Transverse colon (tissue), 4 donors: ENCODE data around the gene CIRBP. TPM values are rescaled to one million over a fixed set of nuclear protein-coding genes. Genes with fewer than 3 reads are reported as not detected.

Experiments
- DNase-seq: peaks from one replicate; pipeline ENCODE4 v3.0.0-alpha.2; 2019
- H3K27ac ChIP-seq, 4 donors: fragments of 200-600 bp; sonication (generic); 2 replicates each; pipeline ENCODE4 v1.5.1; 2016 to 2018; ENCODE audit warnings: inconsistent platforms in 4 of 4
- H3K27me3 ChIP-seq: fragments of 200-600 bp; sonication (generic); 2 replicates; pipeline ENCODE4 v1.5.1; 2017; ENCODE audit warnings: inconsistent platforms
- H3K36me3 ChIP-seq, 4 donors: fragments of 200-600 bp; sonication (generic); 2 replicates each; pipeline ENCODE4 v1.5.1; 2017 to 2019; ENCODE audit warnings: inconsistent platforms in 4 of 4
- H3K4me1 ChIP-seq, 4 donors: fragments of 200-600 bp; sonication (generic); 2 replicates each; pipeline ENCODE4 v1.5.1; 2017 to 2020; ENCODE audit warnings: inconsistent platforms in 4 of 4
- H3K4me3 ChIP-seq, 4 donors: fragments of 200-600 bp; sonication (generic); 1 replicate in 1 of 4; 2 replicates in 3 of 4; pipeline versions ENCODE4 v1.5.1 to v1.6.1; 2017 to 2019; ENCODE audit warnings: inconsistent platforms in 4 of 4
- H3K9me3 ChIP-seq, 2 donors: fragments of 200-600 bp; sonication (generic); 2 replicates each; pipeline ENCODE4 v1.5.1; 2017 to 2019; ENCODE audit warnings: inconsistent platforms in 2 of 2
- CTCF ChIP-seq, 5 experiments: fragments of 200-600 bp in 3 of 5; fragments of 450-650 bp in 2 of 5; sonication (generic) in 3 of 5; IDR thresholded peaks; 1 replicate in 2 of 5; 2 replicates in 3 of 5; pipeline ENCODE4 v1.5.1; 2016 to 2017; ENCODE audit warnings: antibody characterized with exemption in 5 of 5, inconsistent platforms in 3 of 5, mild to moderate bottlenecking in 2 of 5, moderate library complexity in 1 of 5
- EP300 ChIP-seq: sonication (generic); formaldehyde crosslinking; IDR thresholded peaks from one replicate; pipeline ENCODE4 v1.6.1; 2017; ENCODE audit warnings: antibody characterized with exemption, low read depth
- POLR2A ChIP-seq: fragments of 450-650 bp; IDR thresholded peaks from one replicate; pipeline ENCODE4 v1.6.1; 2016; ENCODE audit warnings: antibody characterized with exemption, mild to moderate bottlenecking, moderate library complexity
- POLR2AphosphoS5 ChIP-seq, 3 donors: sonication (generic); formaldehyde crosslinking; IDR thresholded peaks; one replicate each; pipeline ENCODE4 v1.6.1; 2016; ENCODE audit warnings: antibody characterized with exemption in 3 of 3
- WGBS, 2 donors: methylation state at CpG; one replicate each; pipeline ENCODE4 v1.1.5; 2018; ENCODE audit warnings: low coverage in 1 of 2; 5-methylcytosine and 5-hydroxymethylcytosine counted together
- in situ Hi-C, 4 donors: fragments of 200-750 bp; cut with MboI; loops; one replicate each; pipeline versions ENCODE4 v1.15.0 to v1.15.1; 2017; ENCODE audit warnings: low sequenced_read_pairs in 3 of 4, low pct_ligation_motif_present in 1 of 4, low pct_unique_long_range_greater_than_20kb in 1 of 4
- intact Hi-C: fragments of 100-400 bp; cut with DNase I; formaldehyde crosslinking; loops from one replicate; pipeline ENCODE4 v1.15.1; 2023; ENCODE audit warnings: low total_unique reads
- total RNA-seq, 4 donors: library from RNA; depleted of rRNA; stranded (reverse); fragments of >200 nt; gene quantifications; one replicate each; pipeline ENCODE4 v1.1.0, GENCODE V29; 2016

Gene CIRBP
- total RNA-seq, 4 donors from 2014 or later = 431 to 488 (median 460) TPM

GRCh38 chr19:1238369-1239303 is 30.5 kb upstream of the CIRBP start:
- in situ Hi-C loops = no loop called here
- WGBS, 2 donors = 45 to 78% methylated on average over 6 to 34 of the region's 34 CpGs
- Histone ChIP-seq H3K27ac (peak overlapping the region; percentile 98 to 99 (median 98)), H3K4me3 (peak overlapping the region in 2 of 4 donors; percentile 40 to 41), H3K27me3 (peaks cover 43% of the 10 kb centered on the region), H3K4me1 (peaks cover 36 to 54% (median 45%) of the 10 kb centered on the region in 4 donors), H3K36me3 (no peaks in the 10 kb centered on the region), H3K9me3 (no peaks in the 10 kb centered on the region)
- no peak for TF ChIP-seq EP300
- no peak for TF ChIP-seq POLR2A
- no peak for TF ChIP-seq POLR2AphosphoS5 (IDR thresholded peaks at IDR 0.05)
- no peak for TF ChIP-seq CTCF (IDR thresholded peaks at IDR 0.05)
- DNase-seq = no peak
- intact Hi-C loops = no loop called here

GRCh38 chr19:1239420-1239795 is 29.7 kb upstream of the CIRBP start:
- Histone ChIP-seq H3K27ac (peak overlapping the region; percentile 98 to 99 (median 98)), H3K4me1 (peaks cover 43 to 56% (median 49%) of the 10 kb centered on the region in 4 donors), H3K27me3 (peaks cover 35% of the 10 kb centered on the region), H3K9me3 (no peaks in the 10 kb centered on the region), H3K4me3 (no peak overlapping the region), H3K36me3 (no peaks in the 10 kb centered on the region)
- intact Hi-C loops (no loop called here), in situ Hi-C loops (no loop called here)
- WGBS, 2 donors = 57 to 83% methylated on average over 1 to 11 of the region's 11 CpGs
- TF ChIP-seq POLR2AphosphoS5 (IDR thresholded peaks at IDR 0.05) (no peak), CTCF (IDR thresholded peaks at IDR 0.05) (no peak)
- DNase-seq = no peak

- TF ChIP-seq POLR2AphosphoS5 (IDR thresholded peaks at IDR 0.05) = no peak
- TF ChIP-seq CTCF (IDR thresholded peaks at IDR 0.05) = peak; percentile 59 to 93 (median 82)
- no peak for TF ChIP-seq POLR2A
- TF ChIP-seq EP300 = no peak
- Histone ChIP-seq H3K36me3 (no peaks in the 10 kb centered on the region), H3K9me3 (no peaks in the 10 kb centered on the region), H3K27ac (peak overlapping the region; percentile 98 to 99 (median 98)), H3K27me3 (peaks cover 29% of the 10 kb centered on the region), H3K4me3 (peak overlapping the region in 3 of 4 donors; percentile 8 to 86 (median 29)), H3K4me1 (peaks cover 50 to 63% (median 55%) of the 10 kb centered on the region in 4 donors)
- DNase-seq = peak; percentile 88
- WGBS, 2 donors = 0 to 13% methylated on average over 6 to 56 of the region's 84 CpGs
- in situ Hi-C loops = no loop called here
- intact Hi-C loops = loop anchor here (10.0 kb wide), 2 partner anchors 135 to 215 kb away; partner anchors contain the start of genes CNN2, GPX4, RNU6-2 and TMEM259
Measured at GRCh38 chr19:1239796-1240737, 29.1 kb upstream of the CIRBP start.
